Measurements from ENCODE around the gene RAPGEF1.

- TF ChIP-seq CTCF (IDR thresholded peaks at IDR 0.05; ENCODE audit: poor library complexity, severe bottlenecking) (no peak), POLR2AphosphoS5 (IDR thresholded peaks at IDR 0.05) (no peak), REST (IDR thresholded peaks at IDR 0.05; ENCODE audit: borderline replicate concordance) (no peak), EP300 (conservative IDR thresholded peaks at IDR 0.05; ENCODE audit: poor library complexity, severe bottlenecking) (no peak), SMC3 (conservative IDR thresholded peaks at IDR 0.05; ENCODE audit: poor library complexity) (no peak), EZH2 (IDR thresholded peaks at IDR 0.05; ENCODE audit: borderline replicate concordance, insufficient read depth, low read length, poor library complexity, severe bottlenecking) (no peak), RAD21 (conservative IDR thresholded peaks at IDR 0.05) (no peak), TAF1 (IDR thresholded peaks at IDR 0.05; ENCODE audit: low read depth) (no peak)
These were observed 47.0 kb downstream of the RAPGEF1 start for GRCh38 chr9:131692612-131693562.
